GM20000 (cell line): ENCODE results near the gene COL4A2.

ENCODE experiments used
- DNase-seq: peaks from one replicate; pipeline ENCODE4 v3.0.0; 2012; ENCODE audit warnings: low spot score
- CTCF ChIP-seq: IDR thresholded peaks from 2 replicates; pipeline ENCODE4 v1.5.1; 2012; ENCODE audit warnings: mild to moderate bottlenecking, control low read depth; ENCODE audit errors: extremely low read depth, missing control alignments

Gene COL4A2

GRCh38 chr13:110397436-110398115 lies 90.5 kb downstream of the COL4A2 start:
- TF ChIP-seq CTCF, result no peak
- no peak for DNase-seq

- no peak for TF ChIP-seq CTCF
- no peak for DNase-seq
Observed at GRCh38 chr13:110398564-110399507, 91.8 kb downstream of the COL4A2 start.

DNA sequence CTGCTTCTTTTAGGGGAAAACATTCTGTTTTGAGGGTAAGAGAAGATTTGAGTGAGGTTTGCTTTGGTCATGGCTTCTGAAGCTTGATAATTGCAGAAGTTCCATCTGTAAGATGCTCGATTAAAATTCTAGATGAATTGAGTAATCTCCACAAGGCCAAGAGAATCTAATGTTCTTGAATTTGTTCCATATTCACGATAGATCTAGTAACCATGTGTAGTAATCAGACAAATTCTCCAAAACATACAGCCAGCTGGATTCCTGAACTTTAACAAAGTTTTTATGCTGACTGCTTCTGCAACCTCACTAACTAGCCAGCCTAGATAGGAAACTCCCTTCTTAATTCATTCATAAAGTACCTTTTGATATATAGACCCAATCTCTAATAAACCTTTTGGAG lies 92.7 kb downstream of the COL4A2 start:
- DNase-seq, result no peak

DNA sequence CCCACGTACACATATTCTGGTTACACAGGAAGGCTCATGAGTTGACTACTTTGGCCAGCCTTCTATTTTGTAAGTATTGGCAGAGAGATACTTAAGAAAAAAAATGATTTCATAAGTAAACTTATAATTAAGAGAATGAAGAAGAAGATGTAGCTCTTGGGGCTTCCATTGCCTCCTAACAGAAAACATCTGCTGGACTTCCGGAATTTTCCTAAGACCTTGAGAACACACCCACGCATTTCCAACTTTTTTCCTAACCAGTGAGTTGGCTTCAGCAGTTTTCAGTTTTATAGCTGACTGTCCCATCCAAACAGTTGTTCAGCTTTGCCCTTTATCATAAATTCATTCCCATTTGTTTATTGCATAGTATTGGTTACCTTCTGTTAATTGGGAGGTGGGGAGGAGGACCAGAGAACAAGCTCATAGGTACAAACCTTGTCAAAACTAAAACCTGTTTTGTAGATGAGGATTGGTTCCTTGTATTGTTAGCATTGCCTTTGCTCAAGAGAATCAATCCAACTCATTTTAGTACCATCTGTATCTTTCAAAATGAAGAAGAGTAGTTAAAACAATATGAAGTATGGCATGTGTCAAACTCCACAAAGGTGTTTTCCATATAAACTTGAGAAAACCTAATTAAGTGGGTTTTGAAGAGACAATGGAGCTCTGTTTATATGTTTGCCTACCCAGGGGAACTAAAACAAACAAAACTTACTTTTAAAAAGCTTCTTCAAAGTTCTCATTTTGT lies 93.9 kb downstream of the COL4A2 start:
- no peak for DNase-seq
- no peak for TF ChIP-seq CTCF

More for the DNA sequence above, 92.7 kb downstream of the COL4A2 start:
- no peak for TF ChIP-seq CTCF

DNA sequence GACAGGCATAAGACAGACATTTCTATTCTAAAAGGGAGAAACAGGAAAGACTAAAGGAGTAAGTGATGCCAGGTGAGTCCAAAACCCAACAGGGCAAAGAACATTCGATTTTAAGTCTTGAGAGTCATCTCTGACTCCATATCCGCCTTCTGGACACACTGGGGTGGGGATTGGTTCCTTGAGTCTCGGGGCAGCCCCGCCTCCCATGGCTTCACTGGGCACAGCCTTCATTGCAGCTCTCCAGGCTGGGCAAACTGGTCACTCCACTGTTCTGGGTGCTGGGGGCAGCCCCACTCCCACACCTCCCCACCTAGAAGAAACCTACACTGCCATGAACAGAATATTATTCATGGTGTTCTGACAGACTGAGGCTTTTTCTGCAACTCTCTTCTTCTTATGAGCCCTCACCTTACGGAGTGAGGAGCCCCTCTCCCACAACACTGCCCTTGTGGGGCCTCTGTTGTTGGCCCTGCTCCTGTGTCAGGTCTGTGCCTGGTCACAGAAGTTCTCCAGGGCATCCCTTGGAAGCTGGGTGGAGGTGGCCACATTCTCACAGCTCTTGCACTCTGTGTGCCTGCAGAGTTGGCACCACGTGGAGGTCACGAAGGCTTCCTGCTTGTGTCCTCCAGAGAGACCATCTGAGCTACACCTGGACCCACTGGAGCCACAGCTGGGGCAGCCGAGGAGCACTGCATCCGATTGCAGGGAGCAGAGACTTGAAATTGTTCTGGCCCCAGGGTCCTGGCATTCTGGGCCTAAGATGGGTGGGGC lies 95.4 kb downstream of the COL4A2 start:
- DNase-seq, result no peak
- TF ChIP-seq CTCF, result no peak

DNA sequence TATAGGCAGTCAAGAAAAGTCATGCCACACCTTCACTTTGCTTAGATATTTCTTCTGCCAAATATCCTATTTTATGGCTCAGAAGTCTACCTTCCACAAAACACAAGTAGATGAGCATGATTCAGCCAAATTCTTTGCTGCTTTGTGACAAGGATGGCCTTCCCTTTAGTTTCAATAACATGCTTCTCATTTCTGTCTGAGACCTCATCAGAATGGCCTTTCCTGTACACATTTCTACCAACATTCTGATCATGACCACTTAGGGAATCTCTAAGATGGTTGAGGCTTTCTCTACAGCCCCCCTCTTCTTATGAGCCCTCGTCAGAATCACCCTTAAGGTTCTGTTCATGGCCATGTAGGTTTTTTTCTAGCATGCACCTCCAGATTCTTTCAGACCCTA lies 96.2 kb downstream of the COL4A2 start:
- no peak for DNase-seq
- TF ChIP-seq CTCF, result no peak
